HG03097 (cell line): ENCODE data around the gene KRTAP1-5.
"Not testable (repeated sequence)": the region's sequence is repeated elsewhere in the genome, so short reads cannot be mapped to it uniquely, and the experiment has no call there.

ENCODE experiments used
- ATAC-seq: cut with Tn5 transposase; IDR thresholded peaks from one replicate; pipeline ENCODE4 v1.9.1; 2021; ENCODE audit not compliant: unreplicated experiment, low FRiP score

KRTAP1-5 gene

GRCh38 chr17:41049110-41049509, 22.1 kb upstream of the KRTAP1-5 start:
- ATAC-seq: no peak

- ATAC-seq: no peak
Observed at GRCh38 chr17:41048441-41048840, 21.4 kb upstream of the KRTAP1-5 start.

GRCh38 chr17:41046735-41047465, 19.9 kb upstream of the KRTAP1-5 start, which contains the start of gene KRTAP2-1:
TSS of gene KRTAP2-1 (minus strand) at chr17:41047316. CDS start at chr17:41047267, 49 bp downstream.
- not testable (repeated sequence) for ATAC-seq

- no peak for ATAC-seq
Observed at GRCh38 chr17:41042953-41043352, 15.9 kb upstream of the KRTAP1-5 start.

GRCh38 chr17:41040783-41041571, 14.0 kb upstream of the KRTAP1-5 start, which contains the start of gene KRTAP1-1:
TSS of gene KRTAP1-1 (minus strand) at chr17:41041450. CDS start at chr17:41041397, 53 bp downstream.
- not testable (repeated sequence) for ATAC-seq

- no peak for ATAC-seq
Observed at GRCh38 chr17:41037853-41038350, 10.9 kb upstream of the KRTAP1-5 start.

- ATAC-seq: not testable (repeated sequence)
Observed at GRCh38 chr17:41034346-41034935, 7.4 kb upstream of the KRTAP1-5 start, which contains the start of gene KRTAP1-3. TSS of gene KRTAP1-3 (minus strand) at chr17:41034874. CDS start at chr17:41034821, 53 bp downstream.

GRCh38 chr17:41029633-41030245, 2.7 kb upstream of the KRTAP1-5 start, which contains the start of gene KRTAP1-4:
TSS of gene KRTAP1-4 (minus strand) at chr17:41030195. CDS start at chr17:41030078, 117 bp downstream.
- no peak for ATAC-seq

GRCh38 chr17:41024697-41025096, 2.3 kb downstream of the KRTAP1-5 start:
- ATAC-seq: no peak

GRCh38 chr17:41020336-41020735, 6.7 kb downstream of the KRTAP1-5 start:
- no peak for ATAC-seq

GRCh38 chr17:41019415-41019814, 7.6 kb downstream of the KRTAP1-5 start:
- ATAC-seq: no peak

- no peak for ATAC-seq
Observed at GRCh38 chr17:41018541-41018940, 8.5 kb downstream of the KRTAP1-5 start.

- no peak for ATAC-seq
Observed at GRCh38 chr17:41016578-41017215, 10.3 kb downstream of the KRTAP1-5 start.

GRCh38 chr17:41015454-41015853, 11.6 kb downstream of the KRTAP1-5 start:
- ATAC-seq: no peak

- ATAC-seq: no peak
Observed at GRCh38 chr17:41013606-41014005, 13.4 kb downstream of the KRTAP1-5 start.

GRCh38 chr17:41013181-41013580, 13.8 kb downstream of the KRTAP1-5 start:
- no peak for ATAC-seq

GRCh38 chr17:41012326-41013120, 14.5 kb downstream of the KRTAP1-5 start:
- ATAC-seq: no peak

- no peak for ATAC-seq
Observed at GRCh38 chr17:41010441-41010840, 16.6 kb downstream of the KRTAP1-5 start.

- ATAC-seq: no peak
Observed at GRCh38 chr17:41009936-41010335, 17.1 kb downstream of the KRTAP1-5 start.
